ENCODE measurements around the gene PTPRG. TPM values are rescaled to one million over a fixed set of nuclear protein-coding genes. Genes with fewer than 3 reads are reported as not detected.

The PTPRG gene
- total RNA-seq, 1 experiment from 2014 or later = 69.3 TPM

GRCh38 chr3:62207197-62207596, 645.8 kb downstream of the PTPRG start:
- H3K27ac ChIP-seq (ENCODE audit: insufficient read length, low read depth, low read length) = no peak overlapping the region
- H4K8ac ChIP-seq (replicated peaks; ENCODE audit: insufficient read length, low read depth, low read length) = no peak overlapping the region
- H3K9ac ChIP-seq (ENCODE audit: extremely low read depth, insufficient read length, low read length) = no peak overlapping the region
- H3K23ac ChIP-seq (ENCODE audit: insufficient read length, low read depth, low read length) = no peak overlapping the region
- H3K27me3 ChIP-seq (ENCODE audit: insufficient read depth, low read length) = no peaks in the 10 kb centered on the region
- H3K23me2 ChIP-seq (ENCODE audit: insufficient read length, low read depth, low read length, poor library complexity, severe bottlenecking) = no peaks in the 10 kb centered on the region
- no peaks in the 10 kb centered on the region for H4K20me1 ChIP-seq (ENCODE audit: control insufficient read depth, insufficient read depth, insufficient read length)
- Mint-ChIP-seq H3K9me3 (no peaks in the 10 kb centered on the region), H3K4me3 (no peak overlapping the region), H3K27ac (no peak overlapping the region; a peak in 1 of 7 replicates), H3K36me3 (ENCODE audit: insufficient read depth in 1 of 3, low read depth in 3 of 3) (peaks cover 28 to 40% (median 33%) of the 10 kb centered on the region in 3 experiments), H3K27me3 (ENCODE audit: low read depth) (no peaks in the 10 kb centered on the region; the same call in 1 of the 2 replicates), H3K4me1 (peaks cover 6 to 9% of the 10 kb centered on the region in 2 experiments; a peak in 3 of 4 replicates)
- H3T11ph ChIP-seq (ENCODE audit: low read length) = no peak overlapping the region
- H2BK5ac ChIP-seq (ENCODE audit: insufficient read length, low read length) = no peak overlapping the region
- no peak for TF ChIP-seq CTCF (conservative IDR thresholded peaks at IDR 0.05)
- no peak overlapping the region for H3K4me2 ChIP-seq (ENCODE audit: insufficient read depth, insufficient read length, low read length)
- DNase-seq = no peak
- no peaks in the 10 kb centered on the region for H3K79me2 ChIP-seq (ENCODE audit: insufficient read depth, low read length)
- H3K56ac ChIP-seq (ENCODE audit: insufficient read length, low read depth, low read length) = no peak overlapping the region
- no peak overlapping the region for H3K18ac ChIP-seq (ENCODE audit: insufficient read length, low read depth, low read length)
- no peaks in the 10 kb centered on the region for H3K79me1 ChIP-seq (ENCODE audit: insufficient read depth, low read depth, low read length, poor library complexity, severe bottlenecking)
- no peak overlapping the region for H2BK120ac ChIP-seq (ENCODE audit: low read depth, low read length, poor library complexity, severe bottlenecking)
- H3K4me1 ChIP-seq (ENCODE audit: insufficient read depth, low read length) = no peaks in the 10 kb centered on the region
- H4K5ac ChIP-seq (ENCODE audit: insufficient read length, low read depth, low read length) = no peak overlapping the region
- H3K9me3 ChIP-seq (ENCODE audit: control insufficient read depth, low read depth, low read length) = no peaks in the 10 kb centered on the region
- no peak overlapping the region for H2AFZ ChIP-seq (ENCODE audit: low read length)
- no peak overlapping the region for H3K4ac ChIP-seq (ENCODE audit: low read depth, low read length)
- H2AK5ac ChIP-seq (ENCODE audit: insufficient read length, low read length) = no peak overlapping the region
- H2BK15ac ChIP-seq (ENCODE audit: low read depth, low read length) = no peak overlapping the region; the same call in 1 of the 2 replicates
- H3K14ac ChIP-seq (ENCODE audit: insufficient read depth, low read length) = no peak overlapping the region
- no CpG with 5 or more reads among the region's 3 CpGs for WGBS (ENCODE audit: extremely low coverage, insufficient read length, low lambda C conversion rate)
- H2BK20ac ChIP-seq (ENCODE audit: low read depth, low read length, poor library complexity, severe bottlenecking) = no peak overlapping the region
- H2BK12ac ChIP-seq (ENCODE audit: insufficient read length, low read depth, low read length) = no peak overlapping the region
- H4K91ac ChIP-seq (ENCODE audit: insufficient read length, low read depth, low read length) = no peak overlapping the region
